DND-41 (cell line): Measurements from ENCODE around the gene TPM3.

Experiments used
- ATAC-seq: fragments of 200-7000 bp; cut with Tn5 transposase; 3 replicates; pipeline ENCODE4 v1.9.1; 2021; ENCODE audit warnings: low read depth; ENCODE audit not compliant: insufficient read depth
- DNase-seq: peaks from one replicate; pipeline ENCODE4 v3.0.0-alpha.2; 2020
- H2AFZ ChIP-seq: 2 replicates; pipeline ENCODE4 v1.6.0; 2012; ENCODE audit warnings: low read depth, low read length
- H3K27ac ChIP-seq: 2 replicates; pipeline ENCODE4 v1.5.1; 2012; ENCODE audit warnings: low read length, inconsistent platforms
- H3K27me3 ChIP-seq: fragments of 200-600 bp; sonication (generic); 2 replicates; pipeline ENCODE4 v1.6.0; 2012; ENCODE audit warnings: low read length, mild to moderate bottlenecking, inconsistent platforms; ENCODE audit not compliant: insufficient read depth, poor library complexity
- H3K36me3 ChIP-seq: 2 replicates; pipeline ENCODE4 v1.5.1; 2012; ENCODE audit warnings: low read length, inconsistent platforms; ENCODE audit not compliant: insufficient read depth
- H3K4me1 ChIP-seq: 2 replicates; pipeline ENCODE4 v1.5.1; 2012; ENCODE audit warnings: mild to moderate bottlenecking, low read length; ENCODE audit not compliant: insufficient read depth
- H3K4me2 ChIP-seq: 2 replicates; pipeline ENCODE4 v1.6.0; 2012; ENCODE audit warnings: mild to moderate bottlenecking, moderate library complexity, low read length, inconsistent platforms; ENCODE audit not compliant: insufficient read depth
- H3K4me3 ChIP-seq, 2 experiments: fragments of 200-600 bp in 1 of 2; shearing (Covaris generic) in 1 of 2; 2 replicates each; pipeline ENCODE4 v1.5.1; 2012 to 2016; ENCODE audit warnings: inconsistent platforms in 2 of 2, low read length in 2 of 2, mild to moderate bottlenecking in 2 of 2, low read depth in 1 of 2, moderate library complexity in 1 of 2
- H3K79me2 ChIP-seq: 2 replicates; pipeline ENCODE4 v1.6.0; 2012; ENCODE audit warnings: low read length, inconsistent platforms; ENCODE audit not compliant: insufficient read depth
- H3K9ac ChIP-seq: 2 replicates; pipeline ENCODE4 v1.6.0; 2012; ENCODE audit warnings: low read depth, mild to moderate bottlenecking, inconsistent platforms, low read length, moderate library complexity
- H3K9me3 ChIP-seq: 2 replicates; pipeline ENCODE4 v1.5.1; 2012; ENCODE audit warnings: low read length, moderate library complexity, mild to moderate bottlenecking, inconsistent platforms; ENCODE audit not compliant: insufficient read depth, severe bottlenecking
- H4K20me1 ChIP-seq: 2 replicates; pipeline ENCODE4 v1.6.0; 2012; ENCODE audit warnings: low read length; ENCODE audit not compliant: insufficient read depth
- CTCF ChIP-seq: IDR thresholded peaks from 2 replicates; pipeline ENCODE4 v1.5.1; 2012; ENCODE audit warnings: borderline replicate concordance, low read length, moderate library complexity, mild to moderate bottlenecking; ENCODE audit not compliant: poor library complexity, severe bottlenecking; ENCODE audit errors: extremely low read depth
- EZH2 ChIP-seq: IDR thresholded peaks from 3 replicates; pipeline ENCODE4 v1.6.1; 2012; ENCODE audit warnings: borderline replicate concordance, low read depth, mild to moderate bottlenecking, moderate library complexity, low read length, inconsistent platforms; ENCODE audit not compliant: severe bottlenecking

TPM3 gene

GRCh38 chr1:154191990-154192461 lies at the start of gene TPM3:
Gene TPM3 (minus strand): TSS chr1:154192100. CDS start chr1:154192018, 82 bp downstream.
- H3K27ac ChIP-seq: no peak within 1 kb of the TSS
- H3K9me3 ChIP-seq: no peaks in the 10 kb centered on the region
- TF ChIP-seq EZH2 (no peak), CTCF (no peak)
- no peak within 1 kb of the TSS for H3K4me3 ChIP-seq
- DNase-seq: no peak
- H3K4me2 ChIP-seq: no peak within 1 kb of the TSS
- H3K36me3 ChIP-seq: no peaks in the 10 kb centered on the region
- H2AFZ ChIP-seq: no peak within 1 kb of the TSS
- peaks cover 2% of the 10 kb centered on the region; the same call in 1 of the 2 replicates for H4K20me1 ChIP-seq
- no peaks in the 10 kb centered on the region for H3K79me2 ChIP-seq
- peaks cover 40% of the 10 kb centered on the region for H3K27me3 ChIP-seq
- ATAC-seq: no peak
- no peak within 1 kb of the TSS for H3K9ac ChIP-seq
- H3K4me1 ChIP-seq: no peaks in the 10 kb centered on the region

GRCh38 chr1:154240294-154240833 lies 48.5 kb upstream of the TPM3 start:
- ATAC-seq (no peak), DNase-seq (no peak)
- Histone ChIP-seq H2AFZ (no peak overlapping the region), H3K27me3 (no peaks in the 10 kb centered on the region), H3K4me2 (no peak overlapping the region), H3K9ac (no peak overlapping the region), H3K27ac (no peak overlapping the region), H3K4me3 (no peak overlapping the region), H3K36me3 (peaks cover 97% of the 10 kb centered on the region), H3K4me1 (no peaks in the 10 kb centered on the region), H4K20me1 (peaks cover 31% of the 10 kb centered on the region; the same call in 1 of the 2 replicates), H3K9me3 (no peaks in the 10 kb centered on the region), H3K79me2 (peaks cover 57% of the 10 kb centered on the region)
- TF ChIP-seq EZH2 (no peak), CTCF (no peak)

GRCh38 chr1:154239491-154239890 lies 47.6 kb upstream of the TPM3 start:
- ATAC-seq (no peak), DNase-seq (no peak)
- no peak overlapping the region for H3K27ac ChIP-seq
- H2AFZ ChIP-seq: no peak overlapping the region
- H3K4me3 ChIP-seq: no peak overlapping the region
- no peaks in the 10 kb centered on the region for H3K27me3 ChIP-seq
- H3K9ac ChIP-seq: no peak overlapping the region
- H3K4me1 ChIP-seq: no peaks in the 10 kb centered on the region
- H3K9me3 ChIP-seq: no peaks in the 10 kb centered on the region
- peaks cover 62% of the 10 kb centered on the region for H3K79me2 ChIP-seq
- no peak overlapping the region for H3K4me2 ChIP-seq
- H4K20me1 ChIP-seq: peaks cover 35% of the 10 kb centered on the region; the same call in 1 of the 2 replicates
- TF ChIP-seq CTCF (no peak), EZH2 (no peak)
- peaks cover 97% of the 10 kb centered on the region for H3K36me3 ChIP-seq
